ENCODE results near the gene CTNS. TPM values are rescaled to one million over a fixed set of nuclear protein-coding genes. Genes with fewer than 3 reads are reported as not detected.

CTNS gene
- total RNA-seq, 1 experiment from 2014 or later, result 15.6 TPM

GRCh38 chr17:3645310-3645709, 8.8 kb downstream of the CTNS start:
- DNase-seq, result no peak
- intact Hi-C loops (cut with micrococcal nuclease; ENCODE audit: unreplicated experiment), result loop anchor here (5.0 kb wide), 1 partner anchor 598 kb away; no protein-coding TSS in a partner anchor
- Histone ChIP-seq H3K4me1 (no peaks in the 10 kb centered on the region), H3K4me3 (ENCODE audit: low read depth, low read length) (no peak overlapping the region), H3K36me3 (ENCODE audit: control insufficient read depth, insufficient read depth, low read length) (no peaks in the 10 kb centered on the region), H3K9me3 (no peaks in the 10 kb centered on the region), H3K27me3 (replicated peaks; ENCODE audit: control insufficient read depth, insufficient read depth, low read length) (no peaks in the 10 kb centered on the region)
- BruUV-seq (replicated peaks), result no TSS peak
- POLR2A ChIA-PET, result no interaction called here
- TF ChIP-seq, protein P1, sequence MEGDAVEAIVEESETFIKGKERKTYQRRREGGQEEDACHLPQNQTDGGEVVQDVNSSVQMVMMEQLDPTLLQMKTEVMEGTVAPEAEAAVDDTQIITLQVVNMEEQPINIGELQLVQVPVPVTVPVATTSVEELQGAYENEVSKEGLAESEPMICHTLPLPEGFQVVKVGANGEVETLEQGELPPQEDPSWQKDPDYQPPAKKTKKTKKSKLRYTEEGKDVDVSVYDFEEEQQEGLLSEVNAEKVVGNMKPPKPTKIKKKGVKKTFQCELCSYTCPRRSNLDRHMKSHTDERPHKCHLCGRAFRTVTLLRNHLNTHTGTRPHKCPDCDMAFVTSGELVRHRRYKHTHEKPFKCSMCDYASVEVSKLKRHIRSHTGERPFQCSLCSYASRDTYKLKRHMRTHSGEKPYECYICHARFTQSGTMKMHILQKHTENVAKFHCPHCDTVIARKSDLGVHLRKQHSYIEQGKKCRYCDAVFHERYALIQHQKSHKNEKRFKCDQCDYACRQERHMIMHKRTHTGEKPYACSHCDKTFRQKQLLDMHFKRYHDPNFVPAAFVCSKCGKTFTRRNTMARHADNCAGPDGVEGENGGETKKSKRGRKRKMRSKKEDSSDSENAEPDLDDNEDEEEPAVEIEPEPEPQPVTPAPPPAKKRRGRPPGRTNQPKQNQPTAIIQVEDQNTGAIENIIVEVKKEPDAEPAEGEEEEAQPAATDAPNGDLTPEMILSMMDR (IDR thresholded peaks at IDR 0.05; ENCODE audit: insufficient read depth in 1 of 2, low read depth in 1 of 2, low read length in 1 of 2, severe bottlenecking in 1 of 2, unreplicated experiment in 1 of 2), result no peak
- Mint-ChIP-seq H3K27me3 (ENCODE audit: insufficient read depth, unreplicated experiment) (no peaks in the 10 kb centered on the region), H3K4me3 (ENCODE audit: unreplicated experiment) (no peak overlapping the region), H3K36me3 (ENCODE audit: insufficient read depth, unreplicated experiment) (peaks cover 6% of the 10 kb centered on the region), H3K4me1 (ENCODE audit: low read depth, unreplicated experiment) (no peaks in the 10 kb centered on the region), H3K27ac (ENCODE audit: unreplicated experiment) (no peak overlapping the region), H3K9me3 (ENCODE audit: unreplicated experiment) (no peaks in the 10 kb centered on the region)
- CTCF ChIA-PET, result interaction anchor here (0.7 kb wide), 1 partner anchor 10 kb away, joined by 3 read pairs; no protein-coding TSS in a partner anchor

DNA sequence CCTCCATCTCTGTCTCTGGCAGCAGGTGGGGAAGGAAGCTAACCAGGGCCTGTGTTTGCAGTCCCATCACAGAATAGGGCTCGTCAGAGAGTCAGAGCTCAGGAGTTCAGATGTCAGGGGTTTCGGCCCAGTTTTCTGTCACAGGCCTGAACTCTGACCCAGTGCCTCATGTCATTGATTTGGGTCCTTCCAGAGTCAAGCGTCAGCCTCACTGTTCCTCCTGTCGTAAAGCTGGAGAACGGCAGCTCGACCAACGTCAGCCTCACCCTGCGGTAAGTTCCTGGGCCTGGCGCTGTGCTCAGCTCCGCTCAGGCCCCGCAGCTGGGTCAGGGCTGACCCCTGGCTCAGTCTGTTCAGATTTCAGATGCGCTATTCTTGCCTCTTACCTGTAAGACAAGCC, 10.7 kb downstream of the CTNS start:
- H3K4me1 Mint-ChIP-seq (ENCODE audit: low read depth, unreplicated experiment), result no peaks in the 10 kb centered on the region
- no peaks in the 10 kb centered on the region for H3K9me3 ChIP-seq
- intact Hi-C loops (cut with micrococcal nuclease; ENCODE audit: unreplicated experiment), result loop anchor here (5.0 kb wide), 1 partner anchor 600 kb away; no protein-coding TSS in a partner anchor
- ChIA-PET CTCF (interaction anchor here (0.6 to 1.7 kb wide), 4 partner anchors 11 to 598 kb away, joined by 3 to 9 read pairs (median 5); partner anchors contain the start of genes CTNS and SHPK), POLR2A (interaction anchor here (1.6 kb wide), 1 partner anchor 11 kb away, joined by 6 read pairs; the partner anchor contains the start of genes CTNS and SHPK)
- no peak overlapping the region for H3K4me3 ChIP-seq (ENCODE audit: low read depth, low read length)
- H3K27ac Mint-ChIP-seq (ENCODE audit: unreplicated experiment), result no peak overlapping the region
- DNase-seq, result no peak
- no peaks in the 10 kb centered on the region for H3K4me1 ChIP-seq
- no peaks in the 10 kb centered on the region for H3K36me3 ChIP-seq (ENCODE audit: control insufficient read depth, insufficient read depth, low read length)
- H3K27me3 ChIP-seq (replicated peaks; ENCODE audit: control insufficient read depth, insufficient read depth, low read length), result no peaks in the 10 kb centered on the region
- BruUV-seq (replicated peaks), result no TSS peak
- H3K36me3 Mint-ChIP-seq (ENCODE audit: insufficient read depth, unreplicated experiment), result peaks cover 5% of the 10 kb centered on the region
- TF ChIP-seq, protein P1 (IDR thresholded peaks at IDR 0.05; ENCODE audit: insufficient read depth in 1 of 2, low read depth in 1 of 2, low read length in 1 of 2, severe bottlenecking in 1 of 2, unreplicated experiment in 1 of 2), result no peak
- H3K9me3 Mint-ChIP-seq (ENCODE audit: unreplicated experiment), result no peaks in the 10 kb centered on the region
- no peaks in the 10 kb centered on the region for H3K27me3 Mint-ChIP-seq (ENCODE audit: insufficient read depth, unreplicated experiment)
- no peak overlapping the region for H3K4me3 Mint-ChIP-seq (ENCODE audit: unreplicated experiment)

DNA sequence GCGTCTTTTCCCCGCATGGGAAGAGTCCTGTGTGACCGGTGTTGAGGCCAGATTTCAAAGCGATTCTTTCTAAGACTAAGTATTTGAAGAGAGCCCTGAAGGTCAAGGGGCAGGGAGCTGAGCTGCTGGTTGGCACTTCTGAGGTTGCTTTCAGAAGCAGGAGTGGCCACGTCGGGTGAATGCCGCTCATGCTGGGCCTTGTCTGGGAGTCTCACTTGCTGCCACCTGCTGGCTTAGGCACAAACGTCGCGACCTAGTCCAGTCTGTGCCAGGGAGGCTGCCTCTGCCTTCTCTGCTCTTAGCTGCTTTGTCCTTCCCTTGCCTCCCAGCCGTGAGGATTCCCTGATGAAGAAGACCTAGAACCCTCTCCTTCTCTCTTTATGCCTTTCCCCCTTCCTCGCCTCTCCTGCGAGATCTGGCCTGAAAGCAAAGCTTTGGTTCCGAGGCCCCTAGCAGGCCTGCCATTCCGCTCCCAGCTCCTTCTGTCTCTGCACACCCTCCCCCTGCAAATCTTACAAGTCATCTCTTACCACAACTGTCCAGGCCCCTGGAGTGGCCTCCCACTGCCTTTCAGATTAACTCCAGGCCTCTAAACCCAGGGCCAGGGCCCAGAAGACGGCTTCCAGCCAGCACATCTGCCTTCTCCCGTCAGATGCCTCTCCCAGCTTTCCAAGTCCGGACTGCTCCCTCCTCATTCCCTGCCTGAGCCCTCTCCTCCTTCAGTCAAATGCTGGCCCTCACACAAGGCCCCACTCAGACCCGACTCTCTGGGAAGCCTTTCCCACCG, 11.4 kb downstream of the CTNS start:
- Histone ChIP-seq H3K4me1 (no peaks in the 10 kb centered on the region), H3K36me3 (ENCODE audit: control insufficient read depth, insufficient read depth, low read length) (no peaks in the 10 kb centered on the region), H3K4me3 (ENCODE audit: low read depth, low read length) (no peak overlapping the region), H3K27me3 (replicated peaks; ENCODE audit: control insufficient read depth, insufficient read depth, low read length) (no peaks in the 10 kb centered on the region), H3K9me3 (no peaks in the 10 kb centered on the region)
- ChIA-PET POLR2A (interaction anchor here (1.6 kb wide), 1 partner anchor 12 kb away, joined by 6 read pairs; the partner anchor contains the start of genes CTNS and SHPK), CTCF (interaction anchor here (0.6 to 1.7 kb wide), 4 partner anchors 12 to 599 kb away, joined by 3 to 9 read pairs (median 5); partner anchors contain the start of genes CTNS and SHPK)
- TF ChIP-seq, protein P1 (IDR thresholded peaks at IDR 0.05; ENCODE audit: insufficient read depth in 1 of 2, low read depth in 1 of 2, low read length in 1 of 2, severe bottlenecking in 1 of 2, unreplicated experiment in 1 of 2), result peak; percentile 30 to 35
- H3K27ac Mint-ChIP-seq (ENCODE audit: unreplicated experiment), result no peak overlapping the region
- H3K36me3 Mint-ChIP-seq (ENCODE audit: insufficient read depth, unreplicated experiment), result peaks cover 5% of the 10 kb centered on the region
- no TSS peak for BruUV-seq (replicated peaks)
- H3K27me3 Mint-ChIP-seq (ENCODE audit: insufficient read depth, unreplicated experiment), result no peaks in the 10 kb centered on the region
- peak; percentile 51 to 54 for DNase-seq
- H3K4me3 Mint-ChIP-seq (ENCODE audit: unreplicated experiment), result no peak overlapping the region
- H3K9me3 Mint-ChIP-seq (ENCODE audit: unreplicated experiment), result no peaks in the 10 kb centered on the region
- intact Hi-C loops (cut with micrococcal nuclease; ENCODE audit: unreplicated experiment), result loop anchor here (5.0 kb wide), 1 partner anchor 601 kb away; no protein-coding TSS in a partner anchor
- no peaks in the 10 kb centered on the region for H3K4me1 Mint-ChIP-seq (ENCODE audit: low read depth, unreplicated experiment)
